Chondrocyte (in vitro differentiated cells): Measurements from ENCODE around the gene RSPH6A. TPM values are rescaled to one million over a fixed set of nuclear protein-coding genes. Genes with fewer than 3 reads are reported as not detected.

Source experiments
- DNase-seq: peaks from one replicate; pipeline ENCODE4 v3.0.0; 2021; ENCODE audit warnings: mixed read lengths, low spot score
- H3K27ac Mint-ChIP-seq: one replicate; pipeline ENCODE4 v1.8.0; 2021; ENCODE audit warnings: mild to moderate bottlenecking, moderate library complexity, mixed read lengths; ENCODE audit not compliant: unreplicated experiment
- H3K27me3 Mint-ChIP-seq: 2 replicates; pipeline ENCODE4 v1.8.0; 2021; ENCODE audit warnings: low read depth, mixed read lengths
- H3K36me3 Mint-ChIP-seq: 2 replicates; pipeline ENCODE4 v1.8.0; 2021; ENCODE audit warnings: low read depth, mixed read lengths
- H3K4me1 Mint-ChIP-seq: 2 replicates; pipeline ENCODE4 v1.8.0; 2021; ENCODE audit warnings: low read depth, mild to moderate bottlenecking, mixed read lengths
- H3K4me3 Mint-ChIP-seq: one replicate; pipeline ENCODE4 v1.8.0; 2021; ENCODE audit warnings: mild to moderate bottlenecking, moderate library complexity, mixed read lengths; ENCODE audit not compliant: unreplicated experiment
- H3K9me3 Mint-ChIP-seq: 2 replicates; pipeline ENCODE4 v1.8.0; 2021; ENCODE audit warnings: low read depth, mixed read lengths
- CTCF ChIP-seq: fragments of 200-600 bp; sonication (generic); IDR thresholded peaks from 2 replicates; pipeline ENCODE4 v1.5.0; 2021; ENCODE audit warnings: antibody characterized with exemption, mild to moderate bottlenecking, moderate library complexity
- total RNA-seq: library from RNA; stranded (reverse); gene quantifications from 3 replicates; pipeline ENCODE4 v1.2.1, GENCODE V29; 2021

Gene RSPH6A
- total RNA-seq, 1 donor from 2014 or later = 0.15 TPM

- no peaks in the 10 kb centered on the region for H3K27me3 Mint-ChIP-seq
- H3K4me3 Mint-ChIP-seq = peak overlapping the region; percentile 79
- no peak for TF ChIP-seq CTCF
- H3K4me1 Mint-ChIP-seq = peaks cover 30% of the 10 kb centered on the region
- H3K27ac Mint-ChIP-seq = no peak overlapping the region
- no peaks in the 10 kb centered on the region for H3K9me3 Mint-ChIP-seq
- DNase-seq = no peak
- peaks cover 3% of the 10 kb centered on the region for H3K36me3 Mint-ChIP-seq
These were observed 48.7 kb downstream of the RSPH6A start for GRCh38 chr19:45766296-45766868.

GRCh38 chr19:45765702-45766295, 49.3 kb downstream of the RSPH6A start:
- no peak overlapping the region for H3K27ac Mint-ChIP-seq
- DNase-seq = no peak
- no peaks in the 10 kb centered on the region for H3K27me3 Mint-ChIP-seq
- TF ChIP-seq CTCF = no peak
- H3K4me3 Mint-ChIP-seq = peak overlapping the region; percentile 45
- H3K4me1 Mint-ChIP-seq = peaks cover 25% of the 10 kb centered on the region
- H3K9me3 Mint-ChIP-seq = no peaks in the 10 kb centered on the region
- H3K36me3 Mint-ChIP-seq = no peaks in the 10 kb centered on the region

- Mint-ChIP-seq H3K27me3 (no peaks in the 10 kb centered on the region), H3K27ac (peak overlapping the region; percentile 59), H3K4me1 (peaks cover 21% of the 10 kb centered on the region), H3K4me3 (peak overlapping the region; percentile 51), H3K9me3 (no peaks in the 10 kb centered on the region), H3K36me3 (no peaks in the 10 kb centered on the region)
- peak; percentile 4 for TF ChIP-seq CTCF
- no peak for DNase-seq
These were observed 50.0 kb downstream of the RSPH6A start for GRCh38 chr19:45764945-45765701.

GRCh38 chr19:45764475-45764874, 50.6 kb downstream of the RSPH6A start:
- no peaks in the 10 kb centered on the region for H3K9me3 Mint-ChIP-seq
- no peak for DNase-seq
- H3K27ac Mint-ChIP-seq = peak overlapping the region; percentile 59
- peak overlapping the region; percentile 51 for H3K4me3 Mint-ChIP-seq
- TF ChIP-seq CTCF = no peak
- no peaks in the 10 kb centered on the region for H3K27me3 Mint-ChIP-seq
- peaks cover 18% of the 10 kb centered on the region for H3K4me1 Mint-ChIP-seq
- no peaks in the 10 kb centered on the region for H3K36me3 Mint-ChIP-seq

- Mint-ChIP-seq H3K36me3 (no peaks in the 10 kb centered on the region), H3K27ac (no peak overlapping the region), H3K9me3 (no peaks in the 10 kb centered on the region), H3K27me3 (no peaks in the 10 kb centered on the region), H3K4me3 (no peak overlapping the region), H3K4me1 (peaks cover 18% of the 10 kb centered on the region)
- no peak for TF ChIP-seq CTCF
- DNase-seq = no peak
These were observed 51.3 kb downstream of the RSPH6A start for GRCh38 chr19:45763691-45764294.
